Measurements from ENCODE around the gene ZDHHC7. TPM values are rescaled to one million over a fixed set of nuclear protein-coding genes. Genes with fewer than 3 reads are reported as not detected.
A peak's percentile ranks its signal among the peaks of the same experiment; 100 is the strongest.

The ZDHHC7 gene
- total and polyA plus RNA-seq, 9 of the 15 experiments (the other 6 are each of a cell fraction or from before 2014, with no cell fraction given) = 1.7 to 49.7 (median 37.4) TPM

DNA sequence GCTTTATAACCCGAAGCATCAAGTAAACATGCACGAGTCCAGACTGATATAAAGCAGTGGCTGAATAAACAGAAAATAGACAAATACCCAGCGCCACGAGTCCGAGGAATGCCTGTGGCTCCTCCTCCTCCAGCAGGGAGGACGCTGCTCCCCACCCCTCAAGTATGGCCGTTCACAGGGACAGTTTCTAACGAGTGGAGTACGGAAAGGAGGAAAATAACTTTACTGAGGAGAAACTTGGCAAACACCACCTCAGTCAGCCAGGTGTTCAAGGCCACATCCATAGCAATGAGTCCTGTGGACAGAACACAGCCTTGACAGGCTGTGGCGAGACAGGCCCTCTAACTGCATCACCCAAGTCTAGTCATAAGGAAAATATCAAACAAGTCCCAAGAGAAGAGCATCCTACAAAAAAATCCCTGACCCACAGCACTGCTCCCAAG lies 9.2 kb downstream of the ZDHHC7 start:
- peaks cover 16% of the 10 kb centered on the region for H3K9me1 ChIP-seq (ENCODE audit: control insufficient read depth, insufficient read depth, low read length)
- H3K79me2 ChIP-seq (ENCODE audit: control insufficient read depth, insufficient read depth, low read length) = peaks cover 85% of the 10 kb centered on the region
- H3K9ac ChIP-seq (ENCODE audit: insufficient read depth in 1 of 2, low read depth in 2 of 2, low read length in 2 of 2) = peak overlapping the region in 1 of 2 experiments; percentile 32; a peak in 1 of 4 replicates
- ChIA-PET POLR2A (interaction anchor here (0.7 to 3.9 kb wide), 3 partner anchors 9 to 24 kb away, joined by 3 to 23 read pairs (median 4); partner anchors contain the start of gene ZDHHC7), CTCF (ENCODE audit: low intra/inter-chr PET ratio) (interaction anchor here (1.3 kb wide), 1 partner anchor 54 kb away, joined by 3 read pairs; no protein-coding TSS in a partner anchor)
- FAIRE-seq = no peak
- peaks cover 41 to 51% of the 10 kb centered on the region in 2 experiments for H3K4me1 ChIP-seq (replicated peaks in 1 of 2; ENCODE audit: control insufficient read depth in 2 of 2, insufficient read depth in 2 of 2, low read length in 2 of 2)
- ATAC-seq = no peak
- no peak overlapping the region for H2AFZ ChIP-seq (ENCODE audit: low read depth, low read length)
- intact Hi-C loops (cut with micrococcal nuclease) = no loop called here
- BruUV-seq (replicated peaks) = no TSS peak
- H4K20me1 ChIP-seq (replicated peaks; ENCODE audit: control insufficient read depth, insufficient read depth, low read length) = peaks cover 45% of the 10 kb centered on the region
- H3K4me2 ChIP-seq (ENCODE audit: insufficient read depth, low read length) = no peak overlapping the region
- peaks cover 55% of the 10 kb centered on the region for H3K36me3 ChIP-seq (ENCODE audit: control insufficient read depth, insufficient read depth, low read length)
- 80% methylated on average over 10 of the region's 10 CpGs for WGBS (ENCODE audit: insufficient coverage, low coverage, missing lambda C conversion rate)
- H3K9me3 ChIP-seq (replicated peaks; ENCODE audit: control insufficient read depth, insufficient read depth, low read depth, low read length) = no peaks in the 10 kb centered on the region
- no peak overlapping the region for H3K27ac ChIP-seq (ENCODE audit: extremely low read depth, low read depth, low read length)
- in situ Hi-C loops (cut with MboI) = no loop called here
- DNase-seq (ENCODE audit: extremely low read depth in 1 of 4, low spot score in 3 of 4) = no peak
- H3K27me3 ChIP-seq (ENCODE audit: control insufficient read depth in 2 of 2, insufficient read depth in 2 of 2, low read length in 2 of 2) = no peaks in the 10 kb centered on the region
- H3K4me3 ChIP-seq = no peak overlapping the region
- TF ChIP-seq KDM1A (IDR thresholded peaks at IDR 0.05) (no peak), MTF1 (CRISPR knock-in tag; IDR thresholded peaks at IDR 0.05; ENCODE audit: borderline replicate concordance) (no peak), TAF9B (IDR thresholded peaks at IDR 0.05; ENCODE audit: partially characterized antibody) (no peak), ZNF696 (CRISPR knock-in tag; conservative IDR thresholded peaks at IDR 0.05) (no peak), NR3C1 (CRISPR knock-in tag; IDR thresholded peaks at IDR 0.05) (no peak), SIX5 (IDR thresholded peaks at IDR 0.05; ENCODE audit: borderline replicate concordance in 1 of 2, insufficient read depth in 1 of 2, low read depth in 1 of 2, low read length in 2 of 2) (no peak), POLR2G (IDR thresholded peaks at IDR 0.05; ENCODE audit: low read depth, low read length) (no peak), ZNF57 (CRISPR knock-in tag; IDR thresholded peaks at IDR 0.05) (no peak), GABPB1 (CRISPR knock-in tag; IDR thresholded peaks at IDR 0.05) (no peak)
- TF ChIP-seq, protein P1, sequence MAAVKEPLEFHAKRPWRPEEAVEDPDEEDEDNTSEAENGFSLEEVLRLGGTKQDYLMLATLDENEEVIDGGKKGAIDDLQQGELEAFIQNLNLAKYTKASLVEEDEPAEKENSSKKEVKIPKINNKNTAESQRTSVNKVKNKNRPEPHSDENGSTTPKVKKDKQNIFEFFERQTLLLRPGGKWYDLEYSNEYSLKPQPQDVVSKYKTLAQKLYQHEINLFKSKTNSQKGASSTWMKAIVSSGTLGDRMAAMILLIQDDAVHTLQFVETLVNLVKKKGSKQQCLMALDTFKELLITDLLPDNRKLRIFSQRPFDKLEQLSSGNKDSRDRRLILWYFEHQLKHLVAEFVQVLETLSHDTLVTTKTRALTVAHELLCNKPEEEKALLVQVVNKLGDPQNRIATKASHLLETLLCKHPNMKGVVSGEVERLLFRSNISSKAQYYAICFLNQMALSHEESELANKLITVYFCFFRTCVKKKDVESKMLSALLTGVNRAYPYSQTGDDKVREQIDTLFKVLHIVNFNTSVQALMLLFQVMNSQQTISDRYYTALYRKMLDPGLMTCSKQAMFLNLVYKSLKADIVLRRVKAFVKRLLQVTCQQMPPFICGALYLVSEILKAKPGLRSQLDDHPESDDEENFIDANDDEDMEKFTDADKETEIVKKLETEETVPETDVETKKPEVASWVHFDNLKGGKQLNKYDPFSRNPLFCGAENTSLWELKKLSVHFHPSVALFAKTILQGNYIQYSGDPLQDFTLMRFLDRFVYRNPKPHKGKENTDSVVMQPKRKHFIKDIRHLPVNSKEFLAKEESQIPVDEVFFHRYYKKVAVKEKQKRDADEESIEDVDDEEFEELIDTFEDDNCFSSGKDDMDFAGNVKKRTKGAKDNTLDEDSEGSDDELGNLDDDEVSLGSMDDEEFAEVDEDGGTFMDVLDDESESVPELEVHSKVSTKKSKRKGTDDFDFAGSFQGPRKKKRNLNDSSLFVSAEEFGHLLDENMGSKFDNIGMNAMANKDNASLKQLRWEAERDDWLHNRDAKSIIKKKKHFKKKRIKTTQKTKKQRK (IDR thresholded peaks at IDR 0.05; ENCODE audit: borderline replicate concordance, low read depth, low read length) = no peak
- TF ChIP-seq, protein P2, sequence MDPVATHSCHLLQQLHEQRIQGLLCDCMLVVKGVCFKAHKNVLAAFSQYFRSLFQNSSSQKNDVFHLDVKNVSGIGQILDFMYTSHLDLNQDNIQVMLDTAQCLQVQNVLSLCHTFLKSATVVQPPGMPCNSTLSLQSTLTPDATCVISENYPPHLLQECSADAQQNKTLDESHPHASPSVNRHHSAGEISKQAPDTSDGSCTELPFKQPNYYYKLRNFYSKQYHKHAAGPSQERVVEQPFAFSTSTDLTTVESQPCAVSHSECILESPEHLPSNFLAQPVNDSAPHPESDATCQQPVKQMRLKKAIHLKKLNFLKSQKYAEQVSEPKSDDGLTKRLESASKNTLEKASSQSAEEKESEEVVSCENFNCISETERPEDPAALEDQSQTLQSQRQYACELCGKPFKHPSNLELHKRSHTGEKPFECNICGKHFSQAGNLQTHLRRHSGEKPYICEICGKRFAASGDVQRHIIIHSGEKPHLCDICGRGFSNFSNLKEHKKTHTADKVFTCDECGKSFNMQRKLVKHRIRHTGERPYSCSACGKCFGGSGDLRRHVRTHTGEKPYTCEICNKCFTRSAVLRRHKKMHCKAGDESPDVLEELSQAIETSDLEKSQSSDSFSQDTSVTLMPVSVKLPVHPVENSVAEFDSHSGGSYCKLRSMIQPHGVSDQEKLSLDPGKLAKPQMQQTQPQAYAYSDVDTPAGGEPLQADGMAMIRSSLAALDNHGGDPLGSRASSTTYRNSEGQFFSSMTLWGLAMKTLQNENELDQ (CRISPR knock-in tag; IDR thresholded peaks at IDR 0.05; ENCODE audit: borderline replicate concordance) = no peak
- TF ChIP-seq, protein P3, sequence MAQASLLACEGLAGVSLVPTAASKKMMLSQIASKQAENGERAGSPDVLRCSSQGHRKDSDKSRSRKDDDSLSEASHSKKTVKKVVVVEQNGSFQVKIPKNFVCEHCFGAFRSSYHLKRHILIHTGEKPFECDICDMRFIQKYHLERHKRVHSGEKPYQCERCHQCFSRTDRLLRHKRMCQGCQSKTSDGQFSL (CRISPR knock-in tag; IDR thresholded peaks at IDR 0.05) = no peak
- TF ChIP-seq, protein P3 (tag; IDR thresholded peaks at IDR 0.05) = no peak
- TF ChIP-seq, protein P4, sequence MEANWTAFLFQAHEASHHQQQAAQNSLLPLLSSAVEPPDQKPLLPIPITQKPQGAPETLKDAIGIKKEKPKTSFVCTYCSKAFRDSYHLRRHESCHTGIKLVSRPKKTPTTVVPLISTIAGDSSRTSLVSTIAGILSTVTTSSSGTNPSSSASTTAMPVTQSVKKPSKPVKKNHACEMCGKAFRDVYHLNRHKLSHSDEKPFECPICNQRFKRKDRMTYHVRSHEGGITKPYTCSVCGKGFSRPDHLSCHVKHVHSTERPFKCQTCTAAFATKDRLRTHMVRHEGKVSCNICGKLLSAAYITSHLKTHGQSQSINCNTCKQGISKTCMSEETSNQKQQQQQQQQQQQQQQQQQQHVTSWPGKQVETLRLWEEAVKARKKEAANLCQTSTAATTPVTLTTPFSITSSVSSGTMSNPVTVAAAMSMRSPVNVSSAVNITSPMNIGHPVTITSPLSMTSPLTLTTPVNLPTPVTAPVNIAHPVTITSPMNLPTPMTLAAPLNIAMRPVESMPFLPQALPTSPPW (CRISPR knock-in tag; IDR thresholded peaks at IDR 0.05) = no peak

Measured in K562 (cell line).